Measurements from ENCODE around the gene ITGB1.
"Not testable (repeated sequence)": the region's sequence is repeated elsewhere in the genome, so short reads cannot be mapped to it uniquely, and the experiment has no call there.

The ITGB1 gene

GRCh38 chr10:32980242-32980557 lies 22.2 kb upstream of the ITGB1 start:
- no peak for DNase-seq

- not testable (repeated sequence) for DNase-seq
These were observed 21.7 kb upstream of the ITGB1 start for GRCh38 chr10:32979719-32980118.

- no peak for DNase-seq
These were observed 21.0 kb upstream of the ITGB1 start for GRCh38 chr10:32979041-32979440.

- not testable (repeated sequence) for DNase-seq
These were observed 20.1 kb upstream of the ITGB1 start for GRCh38 chr10:32977846-32978809.

- DNase-seq: no peak
These were observed 18.3 kb upstream of the ITGB1 start for GRCh38 chr10:32976338-32976737.

- DNase-seq: peak in 1 of 3 experiments; percentile 40
These were observed 14.9 kb upstream of the ITGB1 start for GRCh38 chr10:32972929-32973328.

GRCh38 chr10:32972460-32972859 lies 14.4 kb upstream of the ITGB1 start:
- DNase-seq: peak; percentile 3 to 77 (median 73)

- DNase-seq: peak; percentile 57 to 86 (median 74)
These were observed 13.6 kb upstream of the ITGB1 start for GRCh38 chr10:32971536-32972091.

GRCh38 chr10:32970910-32971309 lies 12.9 kb upstream of the ITGB1 start:
- no peak for DNase-seq

GRCh38 chr10:32964270-32964669 lies 6.2 kb upstream of the ITGB1 start:
- DNase-seq: no peak

- no peak for DNase-seq
These were observed 5.1 kb upstream of the ITGB1 start for GRCh38 chr10:32963096-32963495.

- no peak for DNase-seq
These were observed 4.5 kb upstream of the ITGB1 start for GRCh38 chr10:32962521-32962920.

GRCh38 chr10:32961895-32962369 lies 3.9 kb upstream of the ITGB1 start:
- no peak for DNase-seq

GRCh38 chr10:32961343-32961894 lies 3.4 kb upstream of the ITGB1 start:
- no peak for DNase-seq

GRCh38 chr10:32960022-32960421 lies 2.0 kb upstream of the ITGB1 start:
- peak in 1 of 3 experiments; percentile 32 for DNase-seq

- DNase-seq: peak in 2 of 3 experiments; percentile 4 to 62
These were observed 1.2 kb upstream of the ITGB1 start for GRCh38 chr10:32959006-32959920.

GRCh38 chr10:32957341-32958084 lies 517 bp downstream of the ITGB1 start:
- DNase-seq: peak in 2 of 3 experiments; percentile 58 to 75

GRCh38 chr10:32956365-32957197 lies 1.4 kb downstream of the ITGB1 start:
- peak in 1 of 3 experiments; percentile 14 for DNase-seq

GRCh38 chr10:32955790-32956189 lies 2.2 kb downstream of the ITGB1 start:
- no peak for DNase-seq

GRCh38 chr10:32955299-32955772 lies 2.7 kb downstream of the ITGB1 start:
- peak in 1 of 3 experiments; percentile 9 for DNase-seq

Measured in NCI-H1417 (cell line).